HG03045 (cell line): ENCODE data around the gene PCSK2.

Source experiments
- ATAC-seq: cut with Tn5 transposase; IDR thresholded peaks from one replicate; pipeline ENCODE4 v1.9.1; 2021; ENCODE audit warnings: mild to moderate bottlenecking, moderate library complexity; ENCODE audit not compliant: unreplicated experiment

PCSK2 gene

GRCh38 chr20:17439616-17440296 is 212.9 kb downstream of the PCSK2 start:
- ATAC-seq, result no peak

- ATAC-seq, result no peak
Measured at GRCh38 chr20:17441745-17442144, 214.9 kb downstream of the PCSK2 start.

GRCh38 chr20:17442588-17442987 is 215.7 kb downstream of the PCSK2 start:
- ATAC-seq, result no peak

GRCh38 chr20:17443131-17443858 is 216.5 kb downstream of the PCSK2 start:
- no peak for ATAC-seq

- ATAC-seq, result no peak
Measured at GRCh38 chr20:17444091-17444490, 217.3 kb downstream of the PCSK2 start.

GRCh38 chr20:17445543-17445942 is 218.7 kb downstream of the PCSK2 start:
- ATAC-seq, result no peak

- no peak for ATAC-seq
Measured at GRCh38 chr20:17446171-17446570, 219.3 kb downstream of the PCSK2 start.

- ATAC-seq, result no peak
Measured at GRCh38 chr20:17448071-17448470, 221.2 kb downstream of the PCSK2 start.

- ATAC-seq, result no peak
Measured at GRCh38 chr20:17449031-17449430, 222.2 kb downstream of the PCSK2 start.

DNA sequence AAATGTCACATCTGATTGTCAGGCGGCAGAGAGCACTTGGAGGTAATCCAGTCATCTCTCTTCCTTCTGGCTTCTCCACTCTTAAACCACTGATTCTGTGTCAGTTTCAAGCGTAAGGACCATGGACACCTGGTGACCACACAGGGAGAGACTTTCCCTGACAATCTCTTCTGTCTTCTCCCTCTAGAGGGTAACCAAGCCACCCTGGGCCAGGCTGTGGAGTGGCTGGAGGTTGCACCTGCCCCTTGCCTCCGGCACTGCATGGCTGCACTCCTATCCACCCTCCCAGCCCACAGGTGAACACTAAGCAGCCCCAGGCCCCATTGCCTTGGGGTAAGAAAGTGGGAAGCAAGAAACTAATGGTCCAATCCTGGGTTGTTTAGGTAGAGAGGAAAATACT is 225.6 kb downstream of the PCSK2 start:
- ATAC-seq, result no peak

DNA sequence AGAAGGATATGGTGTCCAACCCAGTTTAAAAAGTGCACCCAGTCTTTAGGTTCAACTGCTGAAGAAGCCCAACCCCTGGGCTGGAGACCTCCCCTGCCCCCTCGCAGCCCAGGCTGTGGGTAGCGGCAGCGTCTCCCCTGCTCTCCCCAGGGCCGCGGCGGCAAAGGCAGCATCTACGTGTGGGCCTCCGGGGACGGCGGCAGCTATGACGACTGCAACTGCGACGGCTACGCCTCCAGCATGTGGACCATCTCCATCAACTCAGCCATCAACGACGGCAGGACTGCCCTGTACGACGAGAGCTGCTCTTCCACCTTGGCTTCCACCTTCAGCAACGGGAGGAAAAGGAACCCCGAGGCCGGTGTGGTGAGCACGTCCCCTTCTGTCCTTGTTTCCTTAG is 226.8 kb downstream of the PCSK2 start:
- ATAC-seq, result no peak

DNA sequence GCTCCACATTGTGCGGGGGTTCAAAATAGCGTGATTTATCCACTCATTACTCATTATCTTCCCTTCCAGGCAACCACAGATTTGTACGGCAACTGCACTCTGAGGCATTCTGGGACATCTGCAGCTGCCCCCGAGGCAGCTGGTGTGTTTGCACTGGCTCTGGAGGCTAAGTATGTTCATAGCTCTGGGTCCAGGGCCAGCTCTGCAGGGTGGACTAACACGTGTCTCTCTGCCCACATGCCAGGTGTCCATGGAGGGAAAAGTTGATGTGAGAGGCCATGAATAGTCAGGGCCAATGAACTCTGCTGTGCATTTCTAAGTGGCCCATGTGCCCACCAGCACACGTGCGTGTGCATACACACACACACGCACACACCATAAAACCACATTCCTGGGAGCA is 229.4 kb downstream of the PCSK2 start:
- ATAC-seq, result no peak

DNA sequence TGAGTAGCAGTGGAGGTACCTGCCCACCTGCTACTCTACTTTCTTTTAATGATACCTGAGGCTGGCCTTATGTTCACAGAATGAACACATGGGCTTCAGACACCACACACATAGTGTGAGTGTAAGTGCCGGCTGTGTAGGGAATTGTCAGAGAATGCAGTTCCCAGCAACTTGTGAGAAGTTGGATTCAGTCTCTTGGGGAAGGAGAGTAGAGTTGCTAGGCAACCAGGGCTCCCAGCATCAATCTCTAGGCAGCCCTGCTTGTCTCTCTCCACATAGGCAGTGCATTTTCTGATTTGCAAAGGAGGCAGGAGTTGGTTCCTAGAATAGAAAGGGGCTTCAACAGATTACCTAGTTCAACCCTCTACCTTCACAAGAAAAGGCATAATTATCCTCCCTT is 230.2 kb downstream of the PCSK2 start:
- ATAC-seq, result no peak

DNA sequence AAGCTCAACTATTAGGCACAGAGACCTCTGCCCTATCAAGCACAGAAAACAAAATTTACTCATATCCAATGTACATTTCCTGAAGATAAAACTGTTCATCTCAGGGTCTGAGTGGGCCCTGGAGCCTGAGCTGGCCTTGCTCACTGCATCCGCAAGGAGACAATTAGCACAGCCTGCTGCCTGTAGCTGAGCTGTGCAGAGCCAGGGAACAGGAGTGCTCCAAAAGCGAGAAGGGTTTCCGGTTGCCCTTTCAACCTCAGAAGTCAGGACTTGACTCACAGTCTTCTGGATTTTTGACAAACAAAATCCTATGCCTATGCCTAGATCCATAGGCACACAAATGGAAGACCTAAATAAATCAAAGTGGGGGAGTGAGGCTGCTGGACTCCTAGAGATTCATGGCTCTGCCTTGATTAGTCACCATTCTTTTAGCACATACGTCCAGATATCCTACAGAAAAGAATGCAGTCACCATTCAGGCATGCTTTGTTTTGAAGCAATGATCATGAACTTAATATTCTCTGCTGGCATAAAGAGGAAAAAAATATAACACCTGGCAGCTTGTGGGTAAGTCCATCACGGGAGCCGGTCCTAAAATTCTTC is 230.8 kb downstream of the PCSK2 start:
- ATAC-seq, result no peak

DNA sequence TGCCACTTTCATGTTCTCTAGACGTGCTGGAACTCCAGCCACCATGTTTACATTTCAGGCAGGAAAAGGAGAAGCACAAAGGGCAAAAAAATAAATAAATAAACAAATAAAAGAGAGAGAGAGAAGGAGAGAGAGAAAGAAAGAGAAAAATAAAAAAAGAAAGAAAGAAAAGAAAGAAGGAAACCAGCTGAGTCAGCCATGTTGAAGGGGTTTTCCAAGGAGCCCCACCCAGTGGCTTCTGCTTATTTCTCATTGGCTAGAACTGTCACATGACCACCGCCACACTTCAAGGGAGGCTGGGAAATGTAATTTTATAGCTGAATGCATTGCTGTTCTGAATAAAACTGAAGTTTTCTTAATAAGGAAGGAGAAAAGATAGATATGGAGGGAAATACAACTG is 233.3 kb downstream of the PCSK2 start:
- ATAC-seq, result no peak

DNA sequence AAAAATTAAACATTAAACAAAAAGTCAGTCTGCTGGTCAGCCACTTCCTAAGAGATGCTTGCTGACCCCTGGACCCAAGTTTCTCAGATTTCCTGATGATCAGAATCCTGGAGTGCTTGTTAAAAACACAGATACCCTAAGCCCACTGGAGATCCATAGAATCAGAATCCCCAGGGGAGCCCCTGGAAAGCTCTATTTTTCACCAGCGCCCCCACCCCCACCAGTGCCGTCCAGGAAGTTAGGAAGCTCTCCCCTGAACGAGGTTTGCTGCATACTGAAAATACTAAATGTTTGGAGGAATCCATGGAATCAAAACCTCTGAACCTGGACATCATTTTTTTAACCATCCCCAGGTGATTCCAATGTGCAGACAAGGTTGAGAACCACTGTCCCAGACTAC is 235.1 kb downstream of the PCSK2 start:
- no peak for ATAC-seq

DNA sequence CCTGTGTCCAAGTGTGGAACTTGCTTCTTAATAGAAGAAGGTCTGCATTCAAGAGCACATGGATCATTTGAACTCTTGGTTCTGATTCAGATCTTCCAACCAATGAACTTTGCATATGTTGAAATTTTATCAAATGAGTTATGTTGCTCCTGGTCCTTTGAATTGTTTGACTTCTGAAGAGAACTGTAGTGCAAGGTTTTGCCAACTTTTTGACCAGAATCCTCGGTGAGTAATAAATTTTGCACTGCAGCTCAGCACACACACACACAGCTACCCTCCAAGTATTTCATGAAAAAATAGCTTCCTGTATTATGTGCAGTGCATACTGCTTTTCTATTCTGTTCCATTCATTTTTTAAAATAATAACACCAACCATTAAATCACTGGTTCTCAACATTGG is 236.9 kb downstream of the PCSK2 start:
- no peak for ATAC-seq

DNA sequence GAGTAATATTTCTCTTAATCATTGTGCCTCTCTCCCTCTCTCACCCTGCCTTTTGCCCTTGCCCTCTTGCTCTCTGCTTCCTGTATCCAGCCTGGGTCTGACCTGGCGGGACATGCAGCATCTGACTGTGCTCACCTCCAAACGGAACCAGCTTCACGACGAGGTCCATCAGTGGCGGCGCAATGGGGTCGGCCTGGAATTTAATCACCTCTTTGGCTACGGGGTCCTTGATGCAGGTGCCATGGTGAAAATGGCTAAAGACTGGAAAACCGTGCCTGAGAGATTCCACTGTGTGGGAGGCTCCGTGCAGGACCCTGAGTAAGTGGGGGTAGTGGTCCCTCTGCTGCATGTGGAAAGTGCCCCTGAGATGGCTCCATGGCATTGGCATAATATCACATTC is 238.4 kb downstream of the PCSK2 start:
- ATAC-seq, result no peak

GRCh38 chr20:17466641-17467040 is 239.8 kb downstream of the PCSK2 start:
- no peak for ATAC-seq

DNA sequence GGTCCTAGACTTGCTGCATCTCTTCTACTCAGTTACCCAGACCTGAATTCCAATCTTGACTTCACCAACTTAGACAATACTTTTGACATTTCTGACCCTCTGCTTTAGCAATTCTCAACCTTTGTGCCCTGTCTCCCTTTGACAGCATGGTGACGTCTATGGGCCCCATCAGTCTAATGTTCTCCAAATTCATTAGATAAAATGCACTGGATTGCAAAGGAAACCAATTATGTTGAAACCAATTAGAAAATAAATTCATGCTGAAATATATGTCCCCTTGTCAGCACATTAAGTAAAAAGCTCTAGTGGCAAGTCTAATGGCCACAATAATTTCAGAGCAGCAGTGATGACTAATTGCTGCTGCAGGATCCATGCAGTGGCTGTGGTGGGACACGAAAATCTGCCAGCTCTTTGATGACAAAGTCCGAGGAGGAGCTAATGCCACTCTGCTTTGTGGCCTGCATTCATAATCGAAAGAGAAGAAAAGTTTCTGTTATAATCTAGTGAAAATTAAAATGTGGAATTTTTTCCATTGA is 240.3 kb downstream of the PCSK2 start:
- ATAC-seq, result no peak

- ATAC-seq, result no peak
Measured at GRCh38 chr20:17468073-17468840, 241.4 kb downstream of the PCSK2 start.
